Heart right ventricle (tissue), 16 donors: ENCODE data around the gene SGPP2. TPM values are rescaled to one million over a fixed set of nuclear protein-coding genes. Genes with fewer than 3 reads are reported as not detected.

Experiments
- ATAC-seq, 8 donors: fragments of 200-7000 bp; cut with Tn5 transposase; one replicate each; pipeline ENCODE4 v1.9.1; 2020; ENCODE audit warnings: mild to moderate bottlenecking in 8 of 8, moderate library complexity in 8 of 8, moderate number of reproducible peaks in 1 of 8
- DNase-seq, 2 donors: peaks; one replicate each; pipeline ENCODE4 v3.0.0-alpha.2; 2020
- H3K27ac ChIP-seq, 10 donors: fragments of 200-600 bp; sonication (generic) in 2 of 10; one replicate each; pipeline versions ENCODE4 v1.5.0 to v1.8.0; 2020 to 2022; ENCODE audit warnings: mild to moderate bottlenecking in 3 of 10
- H3K27me3 ChIP-seq, 7 donors: fragments of 200-600 bp; one replicate each; pipeline ENCODE4 v1.8.0; 2021 to 2022; ENCODE audit warnings: mild to moderate bottlenecking in 2 of 7
- H3K36me3 ChIP-seq, 9 donors: fragments of 200-600 bp; sonication (generic) in 1 of 9; one replicate each; pipeline versions ENCODE4 v1.5.0 to v1.8.0; 2020 to 2022; ENCODE audit warnings: mild to moderate bottlenecking in 2 of 9
- H3K4me1 ChIP-seq, 9 donors: fragments of 200-600 bp; sonication (generic) in 1 of 9; one replicate each; pipeline versions ENCODE4 v1.5.0 to v1.8.0; 2020 to 2022; ENCODE audit warnings: mild to moderate bottlenecking in 4 of 9
- H3K4me3 ChIP-seq, 10 donors: fragments of 200-600 bp; sonication (generic) in 2 of 10; one replicate each; pipeline versions ENCODE4 v1.5.0 to v1.8.0; 2020 to 2022; ENCODE audit warnings: mild to moderate bottlenecking in 7 of 10, moderate library complexity in 2 of 10
- H3K9me3 ChIP-seq, 11 donors: fragments of 200-600 bp in 10 of 11; sonication (generic) in 2 of 11; one replicate each; pipeline versions ENCODE4 v1.5.0 to v1.8.0; 2013 to 2022; ENCODE audit warnings: mild to moderate bottlenecking in 2 of 11, control low read depth in 1 of 11, moderate library complexity in 1 of 11
- CTCF ChIP-seq, 9 donors: fragments of 200-600 bp; sonication (generic) in 2 of 9; IDR thresholded peaks; one replicate each; pipeline versions ENCODE4 v1.5.0 to v1.8.0; 2021 to 2022; ENCODE audit warnings: antibody characterized with exemption in 9 of 9, mild to moderate bottlenecking in 5 of 9, moderate library complexity in 1 of 9
- WGBS, 2 donors: extraction: QIAGEN DNeasy Blood & Tissue Kit; methylation state at CpG; one replicate each; pipeline ENCODE4 v1.1.7; 2013; ENCODE audit warnings: inconsistent platforms in 1 of 2; 5-methylcytosine and 5-hydroxymethylcytosine counted together
- intact Hi-C, 10 donors: fragments of 100-400 bp; cut with DNase I; formaldehyde crosslinking; loops; one replicate each; pipeline versions ENCODE4 v1.11.1 to v1.14.2; 2022
- polyA plus RNA-seq, 2 donors: library from polyadenylated mRNA; stranded (reverse); fragments of 200-250 nt; gene quantifications; one replicate each; pipeline ENCODE4 v1.2.3, GENCODE V29; 2013
- total RNA-seq, 10 donors: library from RNA; stranded (reverse); fragmentation: NEBNext Ultra II Directional in 3 of 10; extraction: Animal tissue kit (Norgen Biotek cat#: 25700) in 3 of 10; gene quantifications; one replicate each; pipeline versions ENCODE4 v1.2.1 to v1.2.4, GENCODE V29; 2021 to 2023
- donor health status: Arrhythmogenic right ventricular cardiomyopathy.
- donor health status: ischemic (EF 13 %, LVEDD 7.1; RV severe dilation, severe dysfunction).
- donor health status: healthy with polysubstance abuse.
- donor health status: DM: no; HTN: yes; CAD: no.
- donor health status: DM: no; HTN: no; CAD: no.
- donor health status: ischemic (EF 25% LVEDD 6.9; RV normal size, moderate dysfunction).
- donor health status: ischemic (EF 25% LVEDD 5.7; RV mildly dilated, moderate dysfunction).
- donor health status: healthy.
- donor health status: DM: yes; HTN: yes; CAD: no.
- donor health status: Ischemic cardiomyopathy.
- donor health status: ischemic (EF 35%, LVEDD 5.7; RV mildly dilated, moderate dysfunction).
- donor health status: nonischemic (EF 11% LVEDD 7.7; RV severe dilation, severe dysfunction).
- donor health status: DM: yes; HTN: yes; CAD: no.
- donor health status: PGD.
- donor health status: ischemic (EF 29% LVEDD 5.4; RV normal size, mild dysfunction).
- donor health status: nonischemic (EF 23%, LVEDD 6.1; RV moderate dilation, normal function).

The SGPP2 gene
- total and polyA plus RNA-seq, 12 donors, result 0.54 to 34.4 (median 5.7) TPM

- intact Hi-C loops, result loop anchor here (2.0 to 10.0 kb wide), 4 partner anchors 243 to 507 kb away; no protein-coding TSS in a partner anchor
- peak; percentile 26 to 68 (median 61) for TF ChIP-seq CTCF (IDR thresholded peaks at IDR 0.05)
- WGBS, 2 donors, result 54 to 60% methylated on average over 6 of the region's 6 CpGs
- Histone ChIP-seq H3K36me3 (peaks cover 0 to 9% (median 0%) of the 10 kb centered on the region in 9 donors), H3K9me3 (no peaks in the 10 kb centered on the region), H3K4me1 (peaks cover 0 to 6% (median 0%) of the 10 kb centered on the region in 9 donors), H3K27ac (no peak overlapping the region), H3K4me3 (no peak overlapping the region), H3K27me3 (peaks cover 0 to 2% (median 0%) of the 10 kb centered on the region in 7 donors)
- peak; percentile 60 to 77 (median 72) for ATAC-seq
- peak in 1 of 2 donors; percentile 52 for DNase-seq
These were observed 137.7 kb downstream of the SGPP2 start for GRCh38 chr2:222561817-222562645.

- intact Hi-C loops, result loop anchor here in 8 of 10 donors (2.0 to 10.0 kb wide), 4 partner anchors 244 to 508 kb away; no protein-coding TSS in a partner anchor
- no peaks in the 10 kb centered on the region for H3K27me3 ChIP-seq
- peaks cover 0 to 6% (median 0%) of the 10 kb centered on the region in 9 donors for H3K4me1 ChIP-seq
- no peak for DNase-seq
- ATAC-seq, result no peak
- no peak overlapping the region for H3K27ac ChIP-seq
- no peak for TF ChIP-seq CTCF (IDR thresholded peaks at IDR 0.05)
- no peaks in the 10 kb centered on the region for H3K9me3 ChIP-seq
- H3K4me3 ChIP-seq, result no peak overlapping the region
- H3K36me3 ChIP-seq, result peaks cover 0 to 21% (median 0%) of the 10 kb centered on the region in 9 donors
- 71% methylated on average over 11 of the region's 11 CpGs for WGBS, 2 donors
These were observed 138.9 kb downstream of the SGPP2 start for GRCh38 chr2:222563106-222563718.

- 81% methylated on average over 6 of the region's 6 CpGs for WGBS, 2 donors
- Histone ChIP-seq H3K4me3 (no peak overlapping the region), H3K36me3 (peaks cover 0 to 27% (median 3%) of the 10 kb centered on the region in 9 donors), H3K27me3 (no peaks in the 10 kb centered on the region), H3K9me3 (no peaks in the 10 kb centered on the region), H3K27ac (no peak overlapping the region), H3K4me1 (peaks cover 0 to 11% (median 0%) of the 10 kb centered on the region in 9 donors)
- no peak for ATAC-seq
- DNase-seq, result no peak
- no peak for TF ChIP-seq CTCF (IDR thresholded peaks at IDR 0.05)
- intact Hi-C loops, result loop anchor here in 8 of 10 donors (2.0 to 10.0 kb wide), 4 partner anchors 245 to 509 kb away; no protein-coding TSS in a partner anchor
These were observed 139.6 kb downstream of the SGPP2 start for GRCh38 chr2:222563936-222564335.

- DNase-seq (no peak), ATAC-seq (peak in 3 of 8 donors; percentile 55 to 60 (median 59))
- 75 to 80% methylated on average over 6 of the region's 6 CpGs for WGBS, 2 donors
- no peak for TF ChIP-seq CTCF (IDR thresholded peaks at IDR 0.05)
- Histone ChIP-seq H3K4me3 (no peak overlapping the region), H3K27ac (no peak overlapping the region), H3K4me1 (peaks cover 0 to 15% (median 0%) of the 10 kb centered on the region in 9 donors), H3K36me3 (peaks cover 0 to 47% (median 5%) of the 10 kb centered on the region in 9 donors), H3K9me3 (no peaks in the 10 kb centered on the region), H3K27me3 (no peaks in the 10 kb centered on the region)
- intact Hi-C loops, result loop anchor here in 3 of 10 donors (10.0 kb wide), 1 partner anchor 511 kb away; no protein-coding TSS in a partner anchor
These were observed 141.9 kb downstream of the SGPP2 start for GRCh38 chr2:222566229-222566628.
